GM21528 (cell line): ENCODE results near the gene CDC27.
"Not testable (repeated sequence)": the region's sequence is repeated elsewhere in the genome, so short reads cannot be mapped to it uniquely, and the experiment has no call there.

Experiments
- ATAC-seq: cut with Tn5 transposase; IDR thresholded peaks from one replicate; pipeline ENCODE4 v1.9.1; 2021; ENCODE audit warnings: mild to moderate bottlenecking, moderate library complexity; ENCODE audit not compliant: unreplicated experiment, low FRiP score

The CDC27 gene

GRCh38 chr17:47077576-47077975 is 111.5 kb downstream of the CDC27 start:
- no peak for ATAC-seq

GRCh38 chr17:47076171-47076570 is 112.9 kb downstream of the CDC27 start:
- no peak for ATAC-seq

GRCh38 chr17:47074361-47074760 is 114.7 kb downstream of the CDC27 start:
- not testable (repeated sequence) for ATAC-seq

GRCh38 chr17:47073629-47074028 is 115.5 kb downstream of the CDC27 start:
- not testable (repeated sequence) for ATAC-seq

GRCh38 chr17:47072886-47073285 is 116.2 kb downstream of the CDC27 start:
- ATAC-seq: no peak

- ATAC-seq: not testable (repeated sequence)
These were observed 117.9 kb downstream of the CDC27 start for GRCh38 chr17:47071171-47071570.

GRCh38 chr17:47070266-47070665 is 118.8 kb downstream of the CDC27 start:
- ATAC-seq: not testable (repeated sequence)
